ACC112 (cell line): ENCODE measurements around the gene NDUFV1.

Experiments
- H2AFZ ChIP-seq: fragments of 200-600 bp; sonication (generic); one replicate; pipeline ENCODE4 v1.6.0; 2017; ENCODE audit warnings: antibody characterized with exemption, low read length; ENCODE audit not compliant: unreplicated experiment
- H3K27ac ChIP-seq: fragments of 200-600 bp; sonication (generic); 2 replicates; pipeline ENCODE4 v1.5.1; 2014; ENCODE audit warnings: low read depth, mild to moderate bottlenecking, antibody characterized with exemption, low read length, moderate library complexity
- H3K27me3 ChIP-seq: fragments of 200-600 bp; sonication (generic); 2 replicates; pipeline ENCODE4 v1.6.1; 2014; ENCODE audit warnings: mild to moderate bottlenecking, antibody characterized with exemption, low read length, moderate library complexity, mixed read lengths; ENCODE audit not compliant: insufficient read depth
- H3K36me3 ChIP-seq: fragments of 200-600 bp; sonication (generic); 2 replicates; pipeline ENCODE4 v1.6.1; 2016; ENCODE audit warnings: mild to moderate bottlenecking, antibody characterized with exemption, low read length, moderate library complexity, mixed read lengths; ENCODE audit not compliant: insufficient read depth
- H3K4me1 ChIP-seq: fragments of 200-600 bp; sonication (generic); one replicate; pipeline ENCODE4 v1.6.1; 2016; ENCODE audit warnings: low read length, mixed read lengths; ENCODE audit not compliant: insufficient read depth, unreplicated experiment, control insufficient read depth
- H3K4me3 ChIP-seq: fragments of 200-600 bp; sonication (generic); 2 replicates; pipeline ENCODE4 v1.5.1; 2014; ENCODE audit warnings: mild to moderate bottlenecking, low read depth, low read length
- H3K79me2 ChIP-seq: fragments of 200-600 bp; sonication (generic); one replicate; pipeline ENCODE4 v1.6.0; 2016; ENCODE audit warnings: low read length; ENCODE audit not compliant: control insufficient read depth, unreplicated experiment, insufficient read depth

NDUFV1 gene

GRCh38 chr11:67644042-67644441 is 37.3 kb downstream of the NDUFV1 start:
- no peak overlapping the region for H3K4me3 ChIP-seq
- H3K4me1 ChIP-seq, result no peaks in the 10 kb centered on the region
- H3K79me2 ChIP-seq, result no peaks in the 10 kb centered on the region
- H3K27ac ChIP-seq, result no peak overlapping the region
- H3K27me3 ChIP-seq, result peaks cover 13% of the 10 kb centered on the region
- no peak overlapping the region for H2AFZ ChIP-seq
- H3K36me3 ChIP-seq, result no peaks in the 10 kb centered on the region

- H3K4me3 ChIP-seq, result no peak overlapping the region
- H3K27me3 ChIP-seq, result peaks cover 10% of the 10 kb centered on the region
- no peaks in the 10 kb centered on the region for H3K4me1 ChIP-seq
- H3K27ac ChIP-seq, result no peak overlapping the region
- no peaks in the 10 kb centered on the region for H3K79me2 ChIP-seq
- H2AFZ ChIP-seq, result no peak overlapping the region
- H3K36me3 ChIP-seq, result no peaks in the 10 kb centered on the region
Measured at GRCh38 chr11:67644472-67645418, 38.0 kb downstream of the NDUFV1 start.

- Histone ChIP-seq H3K36me3 (no peaks in the 10 kb centered on the region), H3K4me1 (no peaks in the 10 kb centered on the region), H2AFZ (no peak overlapping the region), H3K27me3 (peaks cover 3% of the 10 kb centered on the region), H3K79me2 (no peaks in the 10 kb centered on the region), H3K27ac (no peak overlapping the region), H3K4me3 (no peak overlapping the region)
Measured at GRCh38 chr11:67645521-67646461, 39.1 kb downstream of the NDUFV1 start.

- H3K4me3 ChIP-seq, result no peak overlapping the region
- no peaks in the 10 kb centered on the region for H3K79me2 ChIP-seq
- no peak overlapping the region for H2AFZ ChIP-seq
- H3K36me3 ChIP-seq, result no peaks in the 10 kb centered on the region
- H3K27ac ChIP-seq, result no peak overlapping the region
- H3K4me1 ChIP-seq, result no peaks in the 10 kb centered on the region
- H3K27me3 ChIP-seq, result no peaks in the 10 kb centered on the region
Measured at GRCh38 chr11:67646535-67647336, 40.0 kb downstream of the NDUFV1 start.

GRCh38 chr11:67647471-67647870 is 40.7 kb downstream of the NDUFV1 start:
- no peak overlapping the region for H2AFZ ChIP-seq
- H3K79me2 ChIP-seq, result no peaks in the 10 kb centered on the region
- H3K27ac ChIP-seq, result no peak overlapping the region

GRCh38 chr11:67648140-67648795 is 41.5 kb downstream of the NDUFV1 start:
- H3K27ac ChIP-seq, result no peak overlapping the region
- H3K27me3 ChIP-seq, result no peaks in the 10 kb centered on the region
- no peak overlapping the region for H2AFZ ChIP-seq
- no peaks in the 10 kb centered on the region for H3K79me2 ChIP-seq
- H3K4me3 ChIP-seq, result no peak overlapping the region
- no peaks in the 10 kb centered on the region for H3K36me3 ChIP-seq
- no peaks in the 10 kb centered on the region for H3K4me1 ChIP-seq

More at GRCh38 chr11:67647471-67647870, 40.7 kb downstream of the NDUFV1 start:
- Histone ChIP-seq H3K36me3 (no peaks in the 10 kb centered on the region), H3K27me3 (no peaks in the 10 kb centered on the region), H3K4me3 (no peak overlapping the region), H3K4me1 (no peaks in the 10 kb centered on the region)

- H3K79me2 ChIP-seq, result no peaks in the 10 kb centered on the region
- H3K36me3 ChIP-seq, result no peaks in the 10 kb centered on the region
- H3K27ac ChIP-seq, result no peak overlapping the region
- no peak overlapping the region for H3K4me3 ChIP-seq
- no peaks in the 10 kb centered on the region for H3K4me1 ChIP-seq
- H2AFZ ChIP-seq, result no peak overlapping the region
- no peaks in the 10 kb centered on the region for H3K27me3 ChIP-seq
Measured at GRCh38 chr11:67648796-67649613, 42.3 kb downstream of the NDUFV1 start.

- H3K4me1 ChIP-seq, result no peaks in the 10 kb centered on the region
- peak overlapping the region; percentile 75 for H3K4me3 ChIP-seq
- H3K36me3 ChIP-seq, result no peaks in the 10 kb centered on the region
- peak overlapping the region; percentile 56 for H2AFZ ChIP-seq
- no peaks in the 10 kb centered on the region for H3K79me2 ChIP-seq
- H3K27me3 ChIP-seq, result no peaks in the 10 kb centered on the region
- H3K27ac ChIP-seq, result no peak overlapping the region
Measured at GRCh38 chr11:67649634-67650510, 43.1 kb downstream of the NDUFV1 start.
